ENCODE results near the gene RPS27L. TPM values are rescaled to one million over a fixed set of nuclear protein-coding genes. Genes with fewer than 3 reads are reported as not detected.

The RPS27L gene
- total and polyA plus RNA-seq, 2 donors (not counting 1 experiment from before 2014, with no cell fraction given) = 21.6 to 50.9 TPM

- WGBS (ENCODE audit: insufficient coverage) = no CpG with 5 or more reads among the region's 2 CpGs
- Histone ChIP-seq H3K27ac (ENCODE audit: low read length in 2 of 2) (no peak overlapping the region), H3K9ac (ENCODE audit: low read length) (no peak overlapping the region), H3K36me3 (replicated peaks in 1 of 2; ENCODE audit: control extremely low read depth in 1 of 2, control insufficient read depth in 1 of 2, extremely low read depth in 1 of 2, insufficient read depth in 2 of 2, low read length in 1 of 2) (no peaks in the 10 kb centered on the region), H2AFZ (ENCODE audit: insufficient read depth, low read depth, low read length, poor library complexity, severe bottlenecking) (no peak overlapping the region), H3K79me2 (ENCODE audit: control insufficient read depth, insufficient read depth, low read length) (no peaks in the 10 kb centered on the region), H3K4me2 (replicated peaks; ENCODE audit: low read depth, low read length, poor library complexity, severe bottlenecking) (no peak overlapping the region), H3K27me3 (replicated peaks in 1 of 4; ENCODE audit: control extremely low read depth in 1 of 4, control insufficient read depth in 3 of 4, insufficient read depth in 4 of 4, low read length in 3 of 4) (no peaks in the 10 kb centered on the region), H4K20me1 (ENCODE audit: control insufficient read depth, insufficient read depth, low read length, poor library complexity, severe bottlenecking) (no peaks in the 10 kb centered on the region), H3K9me3 (ENCODE audit: control extremely low read depth in 1 of 3, control insufficient read depth in 2 of 3, insufficient read depth in 1 of 3, low read length in 2 of 3) (no peaks in the 10 kb centered on the region), H3K4me1 (ENCODE audit: control insufficient read depth in 2 of 2, insufficient read depth in 2 of 2, low read length in 2 of 2) (no peaks in the 10 kb centered on the region), H3K4me3 (ENCODE audit: control extremely low read depth in 1 of 5, extremely low read depth in 1 of 5, insufficient read depth in 1 of 5, low read depth in 2 of 5, low read length in 4 of 5) (no peak overlapping the region)
- ChIA-PET CTCF (no interaction called here), POLR2A (no interaction called here)
- intact Hi-C loops (cut with micrococcal nuclease) = no loop called here
- H3K9me3 Mint-ChIP-seq (ENCODE audit: insufficient read depth) = no peaks in the 10 kb centered on the region
- H3K4me3 Mint-ChIP-seq = no peak overlapping the region
- ATAC-seq (ENCODE audit: low read depth) = no peak
- no peak for DNase-seq
- TF ChIP-seq CTCF (IDR thresholded peaks at IDR 0.05) = no peak
- no peak for TF ChIP-seq EZH2 (IDR thresholded peaks at IDR 0.05; ENCODE audit: borderline replicate concordance, insufficient read depth, low read depth, low read length, poor library complexity, severe bottlenecking)
- H3K27me3 Mint-ChIP-seq = no peaks in the 10 kb centered on the region
- no peaks in the 10 kb centered on the region for H3K4me1 Mint-ChIP-seq
- H3K27ac Mint-ChIP-seq = no peak overlapping the region
Measured at GRCh38 chr15:63181648-63182047, 24.4 kb upstream of the RPS27L start.

- Histone ChIP-seq H3K4me1 (ENCODE audit: control insufficient read depth in 2 of 2, insufficient read depth in 2 of 2, low read length in 2 of 2) (no peaks in the 10 kb centered on the region), H3K36me3 (replicated peaks in 1 of 2; ENCODE audit: control extremely low read depth in 1 of 2, control insufficient read depth in 1 of 2, extremely low read depth in 1 of 2, insufficient read depth in 2 of 2, low read length in 1 of 2) (no peaks in the 10 kb centered on the region), H3K9me3 (ENCODE audit: control extremely low read depth in 1 of 3, control insufficient read depth in 2 of 3, insufficient read depth in 1 of 3, low read length in 2 of 3) (no peaks in the 10 kb centered on the region), H3K27ac (ENCODE audit: low read length in 2 of 2) (no peak overlapping the region), H4K20me1 (ENCODE audit: control insufficient read depth, insufficient read depth, low read length, poor library complexity, severe bottlenecking) (no peaks in the 10 kb centered on the region), H3K27me3 (replicated peaks in 1 of 4; ENCODE audit: control extremely low read depth in 1 of 4, control insufficient read depth in 3 of 4, insufficient read depth in 4 of 4, low read length in 3 of 4) (no peaks in the 10 kb centered on the region), H2AFZ (ENCODE audit: insufficient read depth, low read depth, low read length, poor library complexity, severe bottlenecking) (no peak overlapping the region), H3K9ac (ENCODE audit: low read length) (no peak overlapping the region), H3K4me3 (ENCODE audit: control extremely low read depth in 1 of 5, extremely low read depth in 1 of 5, insufficient read depth in 1 of 5, low read depth in 2 of 5, low read length in 4 of 5) (no peak overlapping the region), H3K4me2 (replicated peaks; ENCODE audit: low read depth, low read length, poor library complexity, severe bottlenecking) (no peak overlapping the region), H3K79me2 (ENCODE audit: control insufficient read depth, insufficient read depth, low read length) (no peaks in the 10 kb centered on the region)
- ChIA-PET CTCF (no interaction called here), POLR2A (no interaction called here)
- TF ChIP-seq CTCF (IDR thresholded peaks at IDR 0.05) (no peak), EZH2 (IDR thresholded peaks at IDR 0.05; ENCODE audit: borderline replicate concordance, insufficient read depth, low read depth, low read length, poor library complexity, severe bottlenecking) (no peak)
- H3K9me3 Mint-ChIP-seq (ENCODE audit: insufficient read depth) = no peaks in the 10 kb centered on the region
- no peak overlapping the region for H3K27ac Mint-ChIP-seq
- no peak for DNase-seq
- no peaks in the 10 kb centered on the region for H3K27me3 Mint-ChIP-seq
- H3K4me3 Mint-ChIP-seq = no peak overlapping the region
- intact Hi-C loops (cut with micrococcal nuclease) = no loop called here
- ATAC-seq (ENCODE audit: low read depth) = no peak
- H3K4me1 Mint-ChIP-seq = no peaks in the 10 kb centered on the region
- no CpG with 5 or more reads among the region's 2 CpGs for WGBS (ENCODE audit: insufficient coverage)
Measured at GRCh38 chr15:63180746-63181145, 23.5 kb upstream of the RPS27L start.
